Natural killer cell (primary cell): ENCODE results near the gene ATP6V0A1. TPM values are rescaled to one million over a fixed set of nuclear protein-coding genes. Genes with fewer than 3 reads are reported as not detected.
A peak's percentile ranks its signal among the peaks of the same experiment; 100 is the strongest.
"Not testable (repeated sequence)": the region's sequence is repeated elsewhere in the genome, so short reads cannot be mapped to it uniquely, and the experiment has no call there.

ENCODE experiments used
- ATAC-seq, 3 donors: fragments of 150-1000 bp in 2 of 3; fragments of 200-7000 bp in 1 of 3; cut with Tn5 transposase; 1 replicate in 1 of 3; 2 replicates in 2 of 3; pipeline ENCODE4 v1.10.0; 2021; ENCODE audit warnings: mild to moderate bottlenecking in 2 of 3, moderate library complexity in 2 of 3
- DNase-seq, 2 donors: peaks; one replicate each; pipeline versions ENCODE4 v3.0.0 to v3.0.0-alpha.2; 2013 to 2021; ENCODE audit warnings: mixed read lengths in 1 of 2
- H3K27ac ChIP-seq: one replicate; pipeline ENCODE4 v1.5.1; 2013; ENCODE audit warnings: mild to moderate bottlenecking, low read length
- H3K27me3 ChIP-seq: one replicate; pipeline ENCODE4 v1.6.1; 2013; ENCODE audit warnings: low read length; ENCODE audit not compliant: control insufficient read depth, insufficient read depth
- H3K36me3 ChIP-seq: one replicate; pipeline ENCODE4 v1.6.1; 2013; ENCODE audit warnings: low read length; ENCODE audit not compliant: control insufficient read depth, insufficient read depth
- H3K4me1 ChIP-seq: one replicate; pipeline ENCODE4 v1.6.1; 2013; ENCODE audit warnings: low read length; ENCODE audit not compliant: control insufficient read depth, insufficient read depth
- H3K4me3 ChIP-seq: one replicate; pipeline ENCODE4 v1.5.1; 2013; ENCODE audit warnings: low read length
- H3K9me3 ChIP-seq: one replicate; pipeline ENCODE4 v1.6.1; 2013; ENCODE audit warnings: low read length; ENCODE audit not compliant: control insufficient read depth, insufficient read depth
- H3K27ac Mint-ChIP-seq, 2 donors: one replicate each; pipeline ENCODE4 v1.8.0; 2022; ENCODE audit warnings: mild to moderate bottlenecking in 2 of 2, mixed read lengths in 2 of 2, moderate library complexity in 1 of 2
- H3K27me3 Mint-ChIP-seq, 2 donors: one replicate each; pipeline ENCODE4 v1.8.0; 2022; ENCODE audit warnings: low read depth in 2 of 2, mixed read lengths in 2 of 2
- H3K36me3 Mint-ChIP-seq: one replicate; pipeline ENCODE4 v1.8.0; 2022; ENCODE audit warnings: mixed read lengths
- H3K4me1 Mint-ChIP-seq, 2 donors: one replicate each; pipeline ENCODE4 v1.8.0; 2022; ENCODE audit warnings: mixed read lengths in 2 of 2
- H3K4me3 Mint-ChIP-seq: one replicate; pipeline ENCODE4 v1.8.0; 2022; ENCODE audit warnings: mild to moderate bottlenecking, moderate library complexity, mixed read lengths
- H3K9me3 Mint-ChIP-seq, 2 donors: one replicate each; pipeline ENCODE4 v1.8.0; 2022; ENCODE audit warnings: mixed read lengths in 2 of 2
- CTCF ChIP-seq: fragments of 200-600 bp; IDR thresholded peaks from one replicate; pipeline ENCODE4 v1.8.0; 2022; ENCODE audit warnings: antibody characterized with exemption
- WGBS: methylation state at CpG from one replicate; pipeline ENCODE4 v1.1.7; 2013; ENCODE audit warnings: missing lambda C conversion rate; ENCODE audit not compliant: insufficient coverage; 5-methylcytosine and 5-hydroxymethylcytosine counted together
- intact Hi-C: fragments of 100-400 bp; cut with micrococcal nuclease; formaldehyde crosslinking; loops from one replicate; pipeline ENCODE4 v1.14.2; 2022
- total RNA-seq, 4 donors: library from RNA; stranded (reverse); fragments of 120-200 nt in 1 of 4; gene quantifications; one replicate each; pipeline versions ENCODE4 v1.2.3 to v1.2.4, GENCODE V29; 2013 to 2022

ATP6V0A1 gene
- total RNA-seq, 3 donors from 2014 or later (not counting 1 experiment from before 2014, with no cell fraction given) = 4.8 to 33.5 (median 7.5) TPM

GRCh38 chr17:42555122-42555622, 96.5 kb downstream of the ATP6V0A1 start:
- Mint-ChIP-seq H3K36me3 (no peaks in the 10 kb centered on the region), H3K27ac (peak overlapping the region; percentile 82 to 91), H3K27me3 (no peaks in the 10 kb centered on the region), H3K9me3 (no peaks in the 10 kb centered on the region), H3K4me3 (peak overlapping the region; percentile 91), H3K4me1 (peaks cover 10 to 35% of the 10 kb centered on the region in 2 donors)
- DNase-seq (no peak), ATAC-seq (peak in 1 of 3 donors; percentile 1)
- no peak for TF ChIP-seq CTCF
- WGBS = 25% methylated on average over 4 of the region's 4 CpGs
- H3K36me3 ChIP-seq = no peaks in the 10 kb centered on the region
- H3K4me3 ChIP-seq = peak overlapping the region; percentile 86
- H3K27ac ChIP-seq = peak overlapping the region; percentile 94
- H3K27me3 ChIP-seq = no peaks in the 10 kb centered on the region
- H3K4me1 ChIP-seq = peaks cover 30% of the 10 kb centered on the region
- no peaks in the 10 kb centered on the region for H3K9me3 ChIP-seq
- intact Hi-C loops = loop anchor here (2.0 kb wide), 1 partner anchor 18 kb away; the partner anchor contains the start of gene NAGLU

GRCh38 chr17:42555961-42556617, 97.4 kb downstream of the ATP6V0A1 start:
- 71% methylated on average over 5 of the region's 5 CpGs for WGBS
- not testable (repeated sequence) for H3K4me3 ChIP-seq, H3K27ac ChIP-seq, H3K36me3 Mint-ChIP-seq, H3K9me3 ChIP-seq, ATAC-seq, H3K27me3 Mint-ChIP-seq, H3K27ac Mint-ChIP-seq, H3K9me3 Mint-ChIP-seq, H3K36me3 ChIP-seq, H3K27me3 ChIP-seq, DNase-seq
- H3K4me1 Mint-ChIP-seq = peaks cover 10 to 35% of the 10 kb centered on the region in 2 donors
- H3K4me1 ChIP-seq = peaks cover 30% of the 10 kb centered on the region
- intact Hi-C loops = loop anchor here (2.0 kb wide), 1 partner anchor 19 kb away; the partner anchor contains the start of gene NAGLU
- peak overlapping the region; percentile 21 for H3K4me3 Mint-ChIP-seq

GRCh38 chr17:42559075-42559474, 100.4 kb downstream of the ATP6V0A1 start:
- DNase-seq = no peak
- ATAC-seq = no peak
- Mint-ChIP-seq H3K27ac (no peak overlapping the region), H3K4me1 (peaks cover 30 to 44% of the 10 kb centered on the region in 2 donors), H3K36me3 (no peaks in the 10 kb centered on the region), H3K9me3 (no peaks in the 10 kb centered on the region), H3K27me3 (no peaks in the 10 kb centered on the region), H3K4me3 (no peak overlapping the region)
- H3K9me3 ChIP-seq = no peaks in the 10 kb centered on the region
- no peak for TF ChIP-seq CTCF
- H3K4me1 ChIP-seq = peaks cover 47% of the 10 kb centered on the region
- H3K27ac ChIP-seq = no peak overlapping the region
- intact Hi-C loops = no loop called here
- H3K36me3 ChIP-seq = peaks cover 4% of the 10 kb centered on the region
- WGBS = 95% methylated on average over 6 of the region's 6 CpGs
- no peaks in the 10 kb centered on the region for H3K27me3 ChIP-seq
- H3K4me3 ChIP-seq = no peak overlapping the region

GRCh38 chr17:42560246-42560645, 101.6 kb downstream of the ATP6V0A1 start:
- Histone ChIP-seq H3K4me3 (no peak overlapping the region), H3K9me3 (no peaks in the 10 kb centered on the region), H3K4me1 (peaks cover 40% of the 10 kb centered on the region), H3K36me3 (peaks cover 15% of the 10 kb centered on the region), H3K27ac (no peak overlapping the region), H3K27me3 (no peaks in the 10 kb centered on the region)
- intact Hi-C loops = no loop called here
- Mint-ChIP-seq H3K9me3 (no peaks in the 10 kb centered on the region), H3K4me1 (peaks cover 25 to 32% of the 10 kb centered on the region in 2 donors), H3K27me3 (no peaks in the 10 kb centered on the region), H3K36me3 (no peaks in the 10 kb centered on the region), H3K27ac (no peak overlapping the region), H3K4me3 (peak overlapping the region; percentile 65)
- DNase-seq (no peak), ATAC-seq (no peak)
- no CpG with 5 or more reads among the region's 3 CpGs for WGBS
- TF ChIP-seq CTCF = no peak
